Hypothalamus (tissue), 51 donors: ENCODE data around the gene HCFC2.

ENCODE experiments used
- DNase-seq, 51 donors: peaks; one replicate each; lab custom pipeline; 2025; lab: John Stamatoyannopoulos, UW

The HCFC2 gene

GRCh38 chr12:104056419-104056972 lies 7.8 kb upstream of the HCFC2 start:
- no peak for DNase-seq

GRCh38 chr12:104057771-104058197 lies 6.5 kb upstream of the HCFC2 start:
- no peak for DNase-seq

GRCh38 chr12:104058802-104059201 lies 5.5 kb upstream of the HCFC2 start:
- DNase-seq, result no peak

GRCh38 chr12:104059963-104060362 lies 4.4 kb upstream of the HCFC2 start:
- no peak for DNase-seq

GRCh38 chr12:104060791-104061190 lies 3.5 kb upstream of the HCFC2 start:
- DNase-seq, result no peak

GRCh38 chr12:104063712-104064030 lies 660 bp upstream of the HCFC2 start:
- DNase-seq, result peak in 3 of 51 donors; percentile 44 to 73 (median 63)

GRCh38 chr12:104064842-104065427 lies 604 bp downstream of the HCFC2 start:
- DNase-seq, result peak in 11 of 51 donors; percentile 6 to 76 (median 22)

- DNase-seq, result no peak
Measured at GRCh38 chr12:104072099-104072498, 7.8 kb downstream of the HCFC2 start.

- DNase-seq, result no peak
Measured at GRCh38 chr12:104073699-104074098, 9.4 kb downstream of the HCFC2 start.

- no peak for DNase-seq
Measured at GRCh38 chr12:104079024-104079423, 14.7 kb downstream of the HCFC2 start.

GRCh38 chr12:104080764-104081163 lies 16.4 kb downstream of the HCFC2 start:
- no peak for DNase-seq

GRCh38 chr12:104083769-104084475 lies 19.6 kb downstream of the HCFC2 start:
- DNase-seq, result no peak

GRCh38 chr12:104090685-104091084 lies 26.4 kb downstream of the HCFC2 start:
- no peak for DNase-seq

- no peak for DNase-seq
Measured at GRCh38 chr12:104091136-104091535, 26.8 kb downstream of the HCFC2 start.

GRCh38 chr12:104094284-104094683 lies 30.0 kb downstream of the HCFC2 start:
- no peak for DNase-seq

GRCh38 chr12:104095289-104095688 lies 31.0 kb downstream of the HCFC2 start:
- no peak for DNase-seq

GRCh38 chr12:104097954-104098353 lies 33.6 kb downstream of the HCFC2 start:
- DNase-seq, result no peak

- no peak for DNase-seq
Measured at GRCh38 chr12:104105461-104105860, 41.1 kb downstream of the HCFC2 start.

GRCh38 chr12:104106965-104107364 lies 42.6 kb downstream of the HCFC2 start:
- DNase-seq, result no peak

- peak; percentile 1 to 88 (median 52) for DNase-seq
Measured at GRCh38 chr12:104108755-104109445, 44.6 kb downstream of the HCFC2 start.

- no peak for DNase-seq
Measured at GRCh38 chr12:104109446-104110271, 45.3 kb downstream of the HCFC2 start.
